Loucy (cell line): ENCODE data around the gene SLC22A31.

Source experiments
- CTCF ChIP-seq: fragments of 200-600 bp; sonication (generic); conservative IDR thresholded peaks from 2 replicates; pipeline ENCODE4 v1.5.1; 2014; ENCODE audit warnings: mild to moderate bottlenecking, antibody characterized with exemption, low read length
- EZH2phosphoT487 ChIP-seq: fragments of 200-600 bp; IDR thresholded peaks from 2 replicates; pipeline ENCODE4 v1.6.1; 2018; ENCODE audit warnings: antibody characterized with exemption, mild to moderate bottlenecking, moderate library complexity, borderline replicate concordance

GRCh38 chr16:89172171-89172527 lies 28.2 kb downstream of the SLC22A31 start:
- no peak for TF ChIP-seq CTCF
- TF ChIP-seq EZH2phosphoT487: no peak
